ENCODE results near the gene VPS37B. TPM values are rescaled to one million over a fixed set of nuclear protein-coding genes. Genes with fewer than 3 reads are reported as not detected.
A peak's percentile ranks its signal among the peaks of the same experiment; 100 is the strongest.

Gene VPS37B
- total and polyA plus RNA-seq, 8 donors: 13.5 to 30.1 (median 18.6) TPM

DNA sequence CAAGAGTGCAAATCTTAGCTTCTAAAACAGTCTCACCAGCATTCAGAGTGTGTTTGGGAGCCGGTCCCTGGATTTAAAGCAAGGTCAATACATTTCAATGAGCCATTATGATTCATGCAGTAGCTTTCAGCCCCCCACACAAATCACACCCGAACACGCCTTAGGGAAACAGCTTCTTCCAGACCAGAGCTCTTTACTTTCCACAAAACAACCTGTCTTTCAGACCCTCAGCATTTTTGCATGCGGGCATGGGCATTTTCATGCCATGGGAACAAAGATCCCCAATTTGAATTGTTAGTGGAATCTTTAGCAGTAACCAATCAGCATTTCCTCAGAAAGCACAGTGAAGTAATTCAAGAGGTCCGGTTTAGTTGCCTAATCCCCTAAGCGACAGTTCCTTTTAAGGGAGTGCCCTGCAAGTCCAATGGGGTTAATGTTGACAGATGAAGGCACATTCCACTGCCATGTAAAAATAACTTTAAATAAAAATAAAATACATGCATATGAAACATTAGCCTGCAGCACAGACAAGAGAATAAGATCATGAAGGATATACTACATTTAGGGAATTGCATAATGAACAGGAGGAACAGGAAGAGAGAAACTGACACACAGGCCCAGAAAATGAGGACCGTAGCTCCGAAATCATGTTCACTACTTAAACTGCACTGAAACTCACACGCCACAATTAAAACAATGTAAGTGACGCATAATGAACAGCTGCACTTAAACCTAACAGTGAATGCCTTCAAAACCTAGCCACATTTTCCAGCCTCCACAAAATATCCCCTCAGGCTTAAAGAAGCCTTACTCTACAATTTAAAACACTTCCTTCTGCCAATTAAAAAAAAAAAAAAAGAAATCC is 4.0 kb downstream of the VPS37B start:
- no peak for FAIRE-seq
- intact Hi-C loops (cut with DNase I): no loop called here
- TF ChIP-seq, protein P1, sequence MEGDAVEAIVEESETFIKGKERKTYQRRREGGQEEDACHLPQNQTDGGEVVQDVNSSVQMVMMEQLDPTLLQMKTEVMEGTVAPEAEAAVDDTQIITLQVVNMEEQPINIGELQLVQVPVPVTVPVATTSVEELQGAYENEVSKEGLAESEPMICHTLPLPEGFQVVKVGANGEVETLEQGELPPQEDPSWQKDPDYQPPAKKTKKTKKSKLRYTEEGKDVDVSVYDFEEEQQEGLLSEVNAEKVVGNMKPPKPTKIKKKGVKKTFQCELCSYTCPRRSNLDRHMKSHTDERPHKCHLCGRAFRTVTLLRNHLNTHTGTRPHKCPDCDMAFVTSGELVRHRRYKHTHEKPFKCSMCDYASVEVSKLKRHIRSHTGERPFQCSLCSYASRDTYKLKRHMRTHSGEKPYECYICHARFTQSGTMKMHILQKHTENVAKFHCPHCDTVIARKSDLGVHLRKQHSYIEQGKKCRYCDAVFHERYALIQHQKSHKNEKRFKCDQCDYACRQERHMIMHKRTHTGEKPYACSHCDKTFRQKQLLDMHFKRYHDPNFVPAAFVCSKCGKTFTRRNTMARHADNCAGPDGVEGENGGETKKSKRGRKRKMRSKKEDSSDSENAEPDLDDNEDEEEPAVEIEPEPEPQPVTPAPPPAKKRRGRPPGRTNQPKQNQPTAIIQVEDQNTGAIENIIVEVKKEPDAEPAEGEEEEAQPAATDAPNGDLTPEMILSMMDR (IDR thresholded peaks at IDR 0.05): no peak
- Histone ChIP-seq H3K4me3 (no peak overlapping the region), H3K9me3 (no peaks in the 10 kb centered on the region), H3K27me3 (no peaks in the 10 kb centered on the region), H3K36me3 (no peaks in the 10 kb centered on the region), H3K4me1 (peaks cover 57 to 73% (median 60%) of the 10 kb centered on the region in 3 donors), H3K27ac (peak overlapping the region in 2 of 4 donors; percentile 83 to 96)
- no peak for DNase-seq
- WGBS, 2 donors: 56 to 59% methylated on average over 10 of the region's 10 CpGs
- no peak for ATAC-seq

DNA sequence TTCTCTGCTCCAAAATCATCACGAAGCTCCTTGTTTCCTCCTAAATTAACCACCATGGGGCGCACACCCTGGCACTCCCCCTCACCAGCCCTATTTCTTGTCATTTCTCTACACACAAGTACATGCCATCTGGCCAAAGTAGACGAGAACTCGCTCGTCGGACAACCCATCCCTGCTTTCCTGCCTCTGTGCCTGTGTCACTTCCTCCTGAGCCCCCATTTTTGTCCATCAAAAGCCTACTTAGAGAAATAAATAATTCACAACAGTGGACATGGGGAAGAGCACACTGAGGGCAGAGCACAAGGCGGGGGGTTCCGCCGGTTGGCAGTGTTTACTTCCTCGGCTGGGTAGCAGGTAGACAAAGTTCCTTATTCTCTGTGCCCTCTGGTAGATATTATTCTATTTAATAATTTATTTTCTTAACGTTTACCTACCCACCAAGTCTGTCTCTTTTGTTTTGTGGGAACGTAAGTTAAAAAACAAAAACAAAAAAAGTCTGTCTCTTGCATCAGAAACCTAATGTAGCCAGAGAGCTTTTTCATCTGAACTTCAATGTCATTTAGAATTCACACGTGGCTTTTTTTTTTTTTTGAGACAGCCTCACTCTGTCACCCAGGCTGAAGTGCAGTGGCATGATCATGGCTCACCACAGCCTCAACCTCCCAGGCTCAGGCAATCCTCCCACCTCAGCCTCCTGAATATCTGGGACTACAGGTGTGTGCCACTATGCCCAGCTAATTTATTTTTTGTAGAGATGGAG is 6.0 kb downstream of the VPS37B start:
- Histone ChIP-seq H3K4me1 (peaks cover 61 to 83% (median 70%) of the 10 kb centered on the region in 3 donors), H3K36me3 (no peaks in the 10 kb centered on the region), H3K9me3 (no peaks in the 10 kb centered on the region), H3K27me3 (no peaks in the 10 kb centered on the region), H3K4me3 (no peak overlapping the region), H3K27ac (peak overlapping the region; percentile 85 to 96 (median 94))
- intact Hi-C loops (cut with DNase I): no loop called here
- DNase-seq: no peak
- whole genome bisulfite sequencing, 2 donors: 66 to 70% methylated on average over 13 of the region's 13 CpGs
- FAIRE-seq: no peak
- TF ChIP-seq, protein P1 (IDR thresholded peaks at IDR 0.05): no peak
- ATAC-seq: no peak

DNA sequence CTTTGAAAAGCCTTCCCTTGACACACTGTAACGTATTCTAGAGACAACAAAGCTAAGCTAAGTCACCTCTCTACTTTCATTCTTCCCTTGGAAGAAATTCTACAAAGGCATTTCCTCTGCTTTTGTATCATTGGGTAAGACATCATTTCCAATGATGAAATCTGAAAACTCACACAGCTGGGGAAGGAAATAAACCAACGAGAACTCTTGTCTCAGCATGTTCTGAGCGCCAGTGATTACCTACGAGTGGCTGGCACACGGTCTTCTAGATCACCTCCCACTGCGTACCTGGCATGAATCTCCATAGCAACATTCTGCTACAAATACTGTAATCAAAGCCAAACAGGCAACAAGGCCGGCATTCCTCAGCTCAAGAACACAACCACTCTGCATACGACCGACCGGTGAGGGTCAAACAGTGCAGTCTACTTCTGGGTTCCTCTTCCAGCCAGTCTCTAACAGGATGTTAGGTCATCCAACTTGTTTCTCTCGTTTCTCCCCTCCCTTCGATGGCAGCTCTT is 7.6 kb downstream of the VPS37B start:
- ATAC-seq (peak; percentile 87 to 93 (median 90)), FAIRE-seq (no peak), DNase-seq (peak in 5 of 6 donors; percentile 82 to 92 (median 84))
- TF ChIP-seq, protein P1 (IDR thresholded peaks at IDR 0.05): no peak
- WGBS, 2 donors: 2 to 3% methylated on average over 12 of the region's 12 CpGs
- Histone ChIP-seq H3K4me3 (peak overlapping the region in 2 of 4 donors; percentile 2 to 25), H3K36me3 (no peaks in the 10 kb centered on the region), H3K27ac (peak overlapping the region; percentile 85 to 96 (median 94)), H3K27me3 (no peaks in the 10 kb centered on the region), H3K9me3 (no peaks in the 10 kb centered on the region), H3K4me1 (peaks cover 53 to 78% (median 78%) of the 10 kb centered on the region in 3 donors)
- intact Hi-C loops (cut with DNase I): no loop called here

DNA sequence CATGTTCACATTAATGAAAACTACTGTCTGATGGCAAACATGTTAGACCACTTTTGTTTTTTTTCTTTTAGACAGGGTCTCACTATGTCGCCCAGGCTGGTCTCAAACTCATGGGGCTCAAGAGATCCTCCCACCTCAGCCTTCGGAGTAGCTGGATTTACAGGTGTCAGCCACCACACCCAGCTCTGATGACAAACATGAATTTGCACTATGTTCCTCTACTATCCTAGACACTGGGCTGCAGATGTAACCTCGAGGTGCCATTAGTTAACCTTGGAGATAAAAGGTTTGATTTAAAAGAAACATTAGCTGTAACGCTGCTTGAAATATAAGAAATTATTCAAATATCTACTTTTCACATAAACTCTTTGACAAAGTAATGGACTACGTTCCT is 8.1 kb downstream of the VPS37B start:
- 37 to 42% methylated on average over 5 of the region's 5 CpGs for WGBS, 2 donors
- H3K4me1 ChIP-seq: peaks cover 48 to 76% (median 73%) of the 10 kb centered on the region in 3 donors
- H3K27me3 ChIP-seq: no peaks in the 10 kb centered on the region
- no peak for FAIRE-seq
- ATAC-seq: peak in 2 of 4 donors; percentile 0 to 3
- H3K27ac ChIP-seq: peak overlapping the region; percentile 85 to 96 (median 94)
- intact Hi-C loops (cut with DNase I): no loop called here
- TF ChIP-seq, protein P1 (IDR thresholded peaks at IDR 0.05): no peak
- H3K36me3 ChIP-seq: no peaks in the 10 kb centered on the region
- no peak for DNase-seq
- no peaks in the 10 kb centered on the region for H3K9me3 ChIP-seq
- peak overlapping the region in 2 of 4 donors; percentile 2 to 25 for H3K4me3 ChIP-seq

Measured in pancreas (tissue), 10 donors.